B cell (primary cell): Measurements from ENCODE around the gene KCNN2. TPM values are rescaled to one million over a fixed set of nuclear protein-coding genes. Genes with fewer than 3 reads are reported as not detected.

Source experiments
- ATAC-seq: fragments of 200-7000 bp; cut with Tn5 transposase; one replicate; pipeline ENCODE4 v1.10.0; 2021; ENCODE audit warnings: low read depth, mild to moderate bottlenecking, moderate number of reproducible peaks, moderate library complexity
- CTCF ChIA-PET: fragments of 350-600 bp; sonication (Branson Sonifier 250); formaldehyde crosslinking; loops from one replicate; lab custom pipeline; 2021; ENCODE audit warnings: antibody characterized with exemption, inconsistent platforms; lab: Charles Lee
- POLR2A ChIA-PET: fragments of 350-600 bp; sonication (Branson Sonifier 250); formaldehyde crosslinking; loops from one replicate; lab custom pipeline; 2021; ENCODE audit warnings: antibody characterized with exemption; lab: Charles Lee
- DNase-seq: peaks from one replicate; pipeline ENCODE4 v3.0.0; 2013
- H2AFZ ChIP-seq: 2 replicates; pipeline ENCODE4 v1.6.1; 2012; ENCODE audit warnings: mild to moderate bottlenecking, low read depth, low read length; ENCODE audit not compliant: insufficient read depth, poor library complexity, severe bottlenecking
- H3K27ac ChIP-seq, 2 donors: 1 replicate in 1 of 2; 2 replicates in 1 of 2; pipeline ENCODE4 v1.5.1; 2012 to 2013; ENCODE audit warnings: low read length in 2 of 2, mild to moderate bottlenecking in 2 of 2, moderate library complexity in 1 of 2
- H3K27me3 ChIP-seq, 4 experiments: fragments of 200-600 bp in 1 of 4; sonication (generic) in 1 of 4; replicated peaks in 1 of 4; 1 replicate in 2 of 4; 2 replicates in 2 of 4; pipeline versions ENCODE4 v1.6.1 to v1.7.0; 2013 to 2016; ENCODE audit warnings: low read length in 3 of 4, mild to moderate bottlenecking in 2 of 4, mixed read lengths in 1 of 4, moderate library complexity in 1 of 4; ENCODE audit not compliant: insufficient read depth in 4 of 4, control insufficient read depth in 3 of 4; ENCODE audit errors: control extremely low read depth in 1 of 4
- H3K36me3 ChIP-seq, 2 experiments: replicated peaks in 1 of 2; 1 replicate in 1 of 2; 2 replicates in 1 of 2; pipeline versions ENCODE4 v1.6.1 to v1.7.1; 2013; ENCODE audit warnings: low read length in 1 of 2; ENCODE audit not compliant: insufficient read depth in 2 of 2, control insufficient read depth in 1 of 2; ENCODE audit errors: control extremely low read depth in 1 of 2, extremely low read depth in 1 of 2
- H3K4me1 ChIP-seq, 2 donors: fragments of 200-600 bp in 1 of 2; sonication (generic) in 1 of 2; 1 replicate in 1 of 2; 2 replicates in 1 of 2; pipeline versions ENCODE4 v1.5.1 to v1.6.1; 2013 to 2017; ENCODE audit warnings: low read length in 2 of 2; ENCODE audit not compliant: control insufficient read depth in 2 of 2, insufficient read depth in 2 of 2
- H3K4me2 ChIP-seq: replicated peaks from 2 replicates; pipeline ENCODE3; 2012; ENCODE audit warnings: mild to moderate bottlenecking, low read depth, low read length; ENCODE audit not compliant: poor library complexity, severe bottlenecking
- H3K4me3 ChIP-seq, 5 experiments: fragments of 200-600 bp in 1 of 5; sonication (generic) in 1 of 5; 1 replicate in 3 of 5; 2 replicates in 2 of 5; pipeline versions ENCODE4 v1.5.1 to v1.7.0; 2011 to 2016; ENCODE audit warnings: low read length in 4 of 5, mild to moderate bottlenecking in 4 of 5, low read depth in 2 of 5, control low read depth in 1 of 5, moderate library complexity in 1 of 5; ENCODE audit not compliant: insufficient read depth in 1 of 5; ENCODE audit errors: control extremely low read depth in 1 of 5, extremely low read depth in 1 of 5
- H3K79me2 ChIP-seq: fragments of 200-600 bp; sonication (generic); one replicate; pipeline ENCODE4 v1.6.0; 2016; ENCODE audit warnings: low read length; ENCODE audit not compliant: control insufficient read depth, insufficient read depth
- H3K9ac ChIP-seq: fragments of 200-600 bp; sonication (generic); 2 replicates; pipeline ENCODE4 v1.6.1; 2017; ENCODE audit warnings: mild to moderate bottlenecking, low read length, moderate library complexity
- H3K9me3 ChIP-seq, 3 donors: one replicate each; pipeline versions ENCODE4 v1.6.1 to v1.7.1; 2013; ENCODE audit warnings: low read length in 2 of 3; ENCODE audit not compliant: control insufficient read depth in 2 of 3, insufficient read depth in 1 of 3; ENCODE audit errors: control extremely low read depth in 1 of 3
- H4K20me1 ChIP-seq: 2 replicates; pipeline ENCODE4 v1.6.0; 2012; ENCODE audit warnings: mild to moderate bottlenecking, low read length; ENCODE audit not compliant: insufficient read depth, control insufficient read depth, poor library complexity, severe bottlenecking
- H3K27ac Mint-ChIP-seq: one replicate; pipeline ENCODE4 v1.8.0; 2021; ENCODE audit warnings: mixed read lengths
- H3K27me3 Mint-ChIP-seq: one replicate; pipeline ENCODE4 v1.8.0; 2021; ENCODE audit warnings: mixed read lengths
- H3K4me1 Mint-ChIP-seq: one replicate; pipeline ENCODE4 v1.8.0; 2021; ENCODE audit warnings: mixed read lengths
- H3K4me3 Mint-ChIP-seq: one replicate; pipeline ENCODE4 v1.8.0; 2021; ENCODE audit warnings: mixed read lengths
- H3K9me3 Mint-ChIP-seq: one replicate; pipeline ENCODE4 v1.8.0; 2022; ENCODE audit warnings: mixed read lengths; ENCODE audit not compliant: insufficient read depth
- EZH2 ChIP-seq: IDR thresholded peaks from 2 replicates; pipeline ENCODE4 v1.6.1; 2012; ENCODE audit warnings: borderline replicate concordance, low read depth, mild to moderate bottlenecking, moderate library complexity, low read length; ENCODE audit not compliant: insufficient read depth, poor library complexity, severe bottlenecking
- WGBS: methylation state at CpG from one replicate; pipeline ENCODE4 v1.1.5; 2013; ENCODE audit warnings: missing lambda C conversion rate; ENCODE audit not compliant: insufficient coverage; 5-methylcytosine and 5-hydroxymethylcytosine counted together
- intact Hi-C: fragments of 100-400 bp; cut with micrococcal nuclease; formaldehyde crosslinking; loops from one replicate; pipeline ENCODE4 v1.10.0; 2022
- polyA plus RNA-seq: library from polyadenylated mRNA; depleted of rRNA; stranded (reverse); fragments of >200 nt; gene quantifications from 2 replicates; pipeline ENCODE4 v1.2.3, GENCODE V29; 2012
- total RNA-seq, 2 donors: library from RNA; stranded (reverse); fragments of 120-200 nt in 1 of 2; gene quantifications; 1 replicate in 1 of 2; 2 replicates in 1 of 2; pipeline versions ENCODE4 v1.2.3 to v1.2.4, GENCODE V29; 2013 to 2022
- TF ChIP-seq, protein P1 (sequence below): fragments of 200-600 bp; IDR thresholded peaks from one replicate; pipeline ENCODE4 v1.8.0; 2022; ENCODE audit warnings: antibody characterized with exemption, mild to moderate bottlenecking

KCNN2 gene
- total and polyA plus RNA-seq, 2 donors (not counting 1 experiment from before 2014, with no cell fraction given), result not detected

DNA sequence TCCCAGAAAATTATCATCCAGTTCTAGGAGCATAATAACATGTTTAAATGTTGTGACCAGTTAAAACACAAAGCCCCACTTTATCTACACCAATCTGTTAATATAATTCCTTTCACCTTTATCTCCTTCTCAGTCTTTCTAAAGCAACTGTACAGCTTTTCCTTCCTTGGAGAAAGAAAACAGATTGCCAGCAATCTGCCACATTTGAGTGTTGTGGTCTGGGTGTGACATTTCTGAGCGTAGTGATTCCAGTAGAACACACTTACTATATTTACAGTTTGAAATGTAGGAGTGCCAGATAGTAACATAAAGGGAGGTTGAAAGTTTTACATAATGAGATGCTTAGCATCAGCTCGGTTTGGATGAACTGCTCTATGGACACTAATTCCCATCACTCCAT, 76.1 kb downstream of the KCNN2 start:
- CTCF ChIA-PET, result interaction anchor here (0.9 to 2.2 kb wide), 3 partner anchors 9 to 18 kb away, joined by 4 to 10 read pairs (median 6); no protein-coding TSS in a partner anchor
- no peak overlapping the region for H3K27ac ChIP-seq
- no peak overlapping the region for H2AFZ ChIP-seq
- no peaks in the 10 kb centered on the region for H4K20me1 ChIP-seq
- H3K36me3 ChIP-seq, result no peaks in the 10 kb centered on the region
- no peak overlapping the region for H3K4me3 Mint-ChIP-seq
- no peaks in the 10 kb centered on the region for H3K9me3 Mint-ChIP-seq
- no peaks in the 10 kb centered on the region for H3K79me2 ChIP-seq
- no peak for ATAC-seq
- H3K4me1 Mint-ChIP-seq, result no peaks in the 10 kb centered on the region
- no peak for DNase-seq
- WGBS, result no CpG with 5 or more reads among the region's 2 CpGs
- H3K9ac ChIP-seq, result no peak overlapping the region
- H3K4me1 ChIP-seq, result no peaks in the 10 kb centered on the region
- intact Hi-C loops, result no loop called here
- H3K4me3 ChIP-seq, result no peak overlapping the region
- H3K4me2 ChIP-seq, result no peak overlapping the region
- H3K27ac Mint-ChIP-seq, result no peak overlapping the region
- H3K27me3 ChIP-seq, result peaks cover 0 to 6% (median 0%) of the 10 kb centered on the region in 4 experiments
- no peaks in the 10 kb centered on the region for H3K9me3 ChIP-seq
- POLR2A ChIA-PET, result no interaction called here
- peaks cover 20% of the 10 kb centered on the region for H3K27me3 Mint-ChIP-seq
- TF ChIP-seq, protein P1, sequence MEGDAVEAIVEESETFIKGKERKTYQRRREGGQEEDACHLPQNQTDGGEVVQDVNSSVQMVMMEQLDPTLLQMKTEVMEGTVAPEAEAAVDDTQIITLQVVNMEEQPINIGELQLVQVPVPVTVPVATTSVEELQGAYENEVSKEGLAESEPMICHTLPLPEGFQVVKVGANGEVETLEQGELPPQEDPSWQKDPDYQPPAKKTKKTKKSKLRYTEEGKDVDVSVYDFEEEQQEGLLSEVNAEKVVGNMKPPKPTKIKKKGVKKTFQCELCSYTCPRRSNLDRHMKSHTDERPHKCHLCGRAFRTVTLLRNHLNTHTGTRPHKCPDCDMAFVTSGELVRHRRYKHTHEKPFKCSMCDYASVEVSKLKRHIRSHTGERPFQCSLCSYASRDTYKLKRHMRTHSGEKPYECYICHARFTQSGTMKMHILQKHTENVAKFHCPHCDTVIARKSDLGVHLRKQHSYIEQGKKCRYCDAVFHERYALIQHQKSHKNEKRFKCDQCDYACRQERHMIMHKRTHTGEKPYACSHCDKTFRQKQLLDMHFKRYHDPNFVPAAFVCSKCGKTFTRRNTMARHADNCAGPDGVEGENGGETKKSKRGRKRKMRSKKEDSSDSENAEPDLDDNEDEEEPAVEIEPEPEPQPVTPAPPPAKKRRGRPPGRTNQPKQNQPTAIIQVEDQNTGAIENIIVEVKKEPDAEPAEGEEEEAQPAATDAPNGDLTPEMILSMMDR, result no peak
- no peak for TF ChIP-seq EZH2

DNA sequence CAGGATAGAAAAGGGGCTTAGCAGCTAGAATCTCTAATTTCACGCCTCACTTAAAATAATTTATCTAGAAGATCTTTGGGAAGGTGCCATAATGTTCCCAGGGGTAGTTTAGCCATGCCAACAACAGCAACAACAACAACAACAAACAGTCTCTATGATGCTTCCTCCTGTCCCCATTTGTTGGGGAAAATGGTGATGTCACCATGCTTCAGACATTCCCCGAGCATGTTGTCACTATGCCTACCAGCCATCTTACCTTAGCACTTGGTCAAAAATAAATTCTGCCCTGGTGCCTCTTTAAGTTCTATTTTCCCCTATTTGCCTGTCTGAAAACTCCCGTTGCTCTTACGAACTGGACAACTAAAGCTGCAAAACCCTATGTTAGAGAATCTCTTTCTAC, 76.6 kb downstream of the KCNN2 start:
- Histone ChIP-seq H3K79me2 (no peaks in the 10 kb centered on the region), H3K36me3 (no peaks in the 10 kb centered on the region), H2AFZ (no peak overlapping the region), H3K4me2 (no peak overlapping the region), H3K9ac (no peak overlapping the region), H3K27ac (no peak overlapping the region), H3K27me3 (peaks cover 0 to 6% (median 0%) of the 10 kb centered on the region in 4 experiments), H3K4me1 (no peaks in the 10 kb centered on the region), H3K4me3 (no peak overlapping the region), H3K9me3 (no peaks in the 10 kb centered on the region), H4K20me1 (no peaks in the 10 kb centered on the region)
- no peaks in the 10 kb centered on the region for H3K9me3 Mint-ChIP-seq
- 89% methylated on average over 2 of the region's 4 CpGs for WGBS
- H3K27ac Mint-ChIP-seq, result no peak overlapping the region
- DNase-seq, result no peak
- ChIA-PET CTCF (interaction anchor here (0.9 kb wide), 1 partner anchor 10 kb away, joined by 3 read pairs; no protein-coding TSS in a partner anchor), POLR2A (no interaction called here)
- H3K4me3 Mint-ChIP-seq, result no peak overlapping the region
- no peak for ATAC-seq
- peaks cover 20% of the 10 kb centered on the region for H3K27me3 Mint-ChIP-seq
- no peak for TF ChIP-seq EZH2
- TF ChIP-seq, protein P1, result no peak
- intact Hi-C loops, result no loop called here
- H3K4me1 Mint-ChIP-seq, result no peaks in the 10 kb centered on the region
